ENCODE results near the gene GALNT16. TPM values are rescaled to one million over a fixed set of nuclear protein-coding genes. Genes with fewer than 3 reads are reported as not detected.
A peak's percentile ranks its signal among the peaks of the same experiment; 100 is the strongest.

The GALNT16 gene
- total RNA-seq, 1 donor from 2014 or later, result 3.5 TPM

DNA sequence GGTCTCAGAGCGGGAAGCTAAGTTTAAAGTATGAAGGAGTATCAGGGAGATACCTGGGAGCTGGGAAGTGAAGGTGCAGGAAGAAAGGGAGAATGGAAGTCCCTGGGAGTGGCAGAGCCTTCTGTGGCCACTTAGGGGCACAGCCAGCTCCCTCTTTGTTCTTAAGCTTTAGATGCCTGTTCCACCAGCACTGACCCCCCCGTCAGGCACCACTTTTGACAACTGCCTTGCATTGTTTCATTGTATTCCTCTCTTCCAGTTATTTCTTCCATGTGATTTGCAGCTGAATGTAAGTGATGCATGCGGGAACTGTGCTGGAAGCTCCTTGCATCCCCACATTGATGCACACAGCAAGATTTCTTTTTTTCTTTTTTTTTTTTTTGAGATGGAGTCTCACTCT is 2.6 kb downstream of the GALNT16 start:
- H3F3A ChIP-seq (ENCODE audit: low read depth), result peaks cover 29% of the 10 kb centered on the region
- H4K20me1 ChIP-seq (ENCODE audit: low read depth), result peaks cover 22% of the 10 kb centered on the region
- DNase-seq (ENCODE audit: low spot score), result peak; percentile 60
- Mint-ChIP-seq H3K36me3 (peaks cover 5% of the 10 kb centered on the region), H3K4me3 (peak overlapping the region; percentile 90), H3K9me3 (no peaks in the 10 kb centered on the region), H3K27me3 (ENCODE audit: insufficient read depth, low read depth) (peaks cover 5% of the 10 kb centered on the region), H3K27ac (no peak overlapping the region), H3K4me1 (peaks cover 34% of the 10 kb centered on the region)
- no peaks in the 10 kb centered on the region for H3K79me2 ChIP-seq (ENCODE audit: low read depth)
- H3K27me3 ChIP-seq, result peaks cover 49% of the 10 kb centered on the region
- H2AFZ ChIP-seq (replicated peaks), result peak overlapping the region; percentile 66
- no peak overlapping the region for H3K9ac ChIP-seq
- H3K36me3 ChIP-seq, result no peaks in the 10 kb centered on the region
- peaks cover 22% of the 10 kb centered on the region for H3K4me1 ChIP-seq
- peak overlapping the region; percentile 72 for H3K4me3 ChIP-seq
- no peak overlapping the region for H3K27ac ChIP-seq
- H3K9me3 ChIP-seq (ENCODE audit: low read depth), result no peaks in the 10 kb centered on the region
- H3K4me2 ChIP-seq, result peak overlapping the region; percentile 95
- no peak for TF ChIP-seq EZH2 (IDR thresholded peaks at IDR 0.05)
- TF ChIP-seq, protein P1, sequence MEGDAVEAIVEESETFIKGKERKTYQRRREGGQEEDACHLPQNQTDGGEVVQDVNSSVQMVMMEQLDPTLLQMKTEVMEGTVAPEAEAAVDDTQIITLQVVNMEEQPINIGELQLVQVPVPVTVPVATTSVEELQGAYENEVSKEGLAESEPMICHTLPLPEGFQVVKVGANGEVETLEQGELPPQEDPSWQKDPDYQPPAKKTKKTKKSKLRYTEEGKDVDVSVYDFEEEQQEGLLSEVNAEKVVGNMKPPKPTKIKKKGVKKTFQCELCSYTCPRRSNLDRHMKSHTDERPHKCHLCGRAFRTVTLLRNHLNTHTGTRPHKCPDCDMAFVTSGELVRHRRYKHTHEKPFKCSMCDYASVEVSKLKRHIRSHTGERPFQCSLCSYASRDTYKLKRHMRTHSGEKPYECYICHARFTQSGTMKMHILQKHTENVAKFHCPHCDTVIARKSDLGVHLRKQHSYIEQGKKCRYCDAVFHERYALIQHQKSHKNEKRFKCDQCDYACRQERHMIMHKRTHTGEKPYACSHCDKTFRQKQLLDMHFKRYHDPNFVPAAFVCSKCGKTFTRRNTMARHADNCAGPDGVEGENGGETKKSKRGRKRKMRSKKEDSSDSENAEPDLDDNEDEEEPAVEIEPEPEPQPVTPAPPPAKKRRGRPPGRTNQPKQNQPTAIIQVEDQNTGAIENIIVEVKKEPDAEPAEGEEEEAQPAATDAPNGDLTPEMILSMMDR (IDR thresholded peaks at IDR 0.05), result no peak
- no peak for TF ChIP-seq EZH2phosphoT487 (IDR thresholded peaks at IDR 0.05)

- Mint-ChIP-seq H3K36me3 (peaks cover 2% of the 10 kb centered on the region), H3K4me3 (no peak overlapping the region), H3K4me1 (peaks cover 30% of the 10 kb centered on the region), H3K27me3 (ENCODE audit: insufficient read depth, low read depth) (peaks cover 5% of the 10 kb centered on the region), H3K9me3 (no peaks in the 10 kb centered on the region), H3K27ac (no peak overlapping the region)
- TF ChIP-seq, protein P1 (IDR thresholded peaks at IDR 0.05), result no peak
- TF ChIP-seq EZH2 (IDR thresholded peaks at IDR 0.05), result no peak
- TF ChIP-seq EZH2phosphoT487 (IDR thresholded peaks at IDR 0.05), result no peak
- no peak overlapping the region for H3K4me3 ChIP-seq
- H2AFZ ChIP-seq (replicated peaks), result no peak overlapping the region
- H3K36me3 ChIP-seq, result no peaks in the 10 kb centered on the region
- no peak overlapping the region for H3K9ac ChIP-seq
- H3K9me3 ChIP-seq (ENCODE audit: low read depth), result no peaks in the 10 kb centered on the region
- peaks cover 41% of the 10 kb centered on the region for H3K27me3 ChIP-seq
- peaks cover 22% of the 10 kb centered on the region for H3K4me1 ChIP-seq
- no peaks in the 10 kb centered on the region for H3K79me2 ChIP-seq (ENCODE audit: low read depth)
- no peak overlapping the region for H3K27ac ChIP-seq
- H3K4me2 ChIP-seq, result no peak overlapping the region
- no peak for DNase-seq (ENCODE audit: low spot score)
- H4K20me1 ChIP-seq (ENCODE audit: low read depth), result peaks cover 20% of the 10 kb centered on the region
- peaks cover 29% of the 10 kb centered on the region for H3F3A ChIP-seq (ENCODE audit: low read depth)
These were observed 3.4 kb downstream of the GALNT16 start for GRCh38 chr14:69263364-69263763.

DNA sequence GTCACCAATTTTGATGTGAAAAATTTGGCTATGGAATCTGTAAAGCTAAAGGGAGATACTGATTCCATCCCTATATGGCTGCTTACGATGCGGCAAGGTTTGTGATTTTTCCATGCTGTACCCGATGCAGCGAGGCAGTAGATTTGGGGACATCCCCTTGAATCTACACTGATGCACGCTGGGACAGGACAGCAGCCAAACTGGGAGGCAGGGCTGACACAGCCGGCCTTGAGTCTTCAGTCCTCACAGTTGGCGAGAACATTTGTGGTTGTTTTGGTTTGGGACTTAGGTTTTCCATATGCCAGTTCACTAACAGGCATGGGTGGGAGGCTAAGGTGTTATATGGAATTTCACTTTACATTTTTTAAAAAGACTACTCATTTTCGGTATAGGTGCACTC is 3.8 kb downstream of the GALNT16 start:
- no peak for TF ChIP-seq EZH2phosphoT487 (IDR thresholded peaks at IDR 0.05)
- no peak for TF ChIP-seq EZH2 (IDR thresholded peaks at IDR 0.05)
- TF ChIP-seq, protein P1 (IDR thresholded peaks at IDR 0.05), result no peak
- peaks cover 27% of the 10 kb centered on the region for H3K4me1 Mint-ChIP-seq
- Histone ChIP-seq H3K4me3 (no peak overlapping the region), H3K9ac (no peak overlapping the region), H3K36me3 (no peaks in the 10 kb centered on the region), H3K27ac (no peak overlapping the region), H3K27me3 (peaks cover 37% of the 10 kb centered on the region), H3K9me3 (ENCODE audit: low read depth) (no peaks in the 10 kb centered on the region), H3F3A (ENCODE audit: low read depth) (peaks cover 29% of the 10 kb centered on the region), H3K4me1 (peaks cover 22% of the 10 kb centered on the region), H2AFZ (replicated peaks) (no peak overlapping the region), H4K20me1 (ENCODE audit: low read depth) (peaks cover 16% of the 10 kb centered on the region), H3K79me2 (ENCODE audit: low read depth) (no peaks in the 10 kb centered on the region), H3K4me2 (no peak overlapping the region)
- H3K27me3 Mint-ChIP-seq (ENCODE audit: insufficient read depth, low read depth), result peaks cover 5% of the 10 kb centered on the region
- H3K9me3 Mint-ChIP-seq, result no peaks in the 10 kb centered on the region
- no peak for DNase-seq (ENCODE audit: low spot score)
- H3K27ac Mint-ChIP-seq, result no peak overlapping the region
- H3K4me3 Mint-ChIP-seq, result no peak overlapping the region
- H3K36me3 Mint-ChIP-seq, result peaks cover 2% of the 10 kb centered on the region
